ENCODE measurements around the gene GALT.

GRCh38 chr9:34623374-34624235, 22.9 kb upstream of the GALT start:
- no peak for TF ChIP-seq CTCF (conservative IDR thresholded peaks at IDR 0.05; ENCODE audit: low read length)
- TF ChIP-seq EZH2phosphoT487 (IDR thresholded peaks at IDR 0.05; ENCODE audit: borderline replicate concordance, low read depth, low read length) = no peak
